Measurements from ENCODE around the gene DNAH3.
"Not testable (repeated sequence)": the region's sequence is repeated elsewhere in the genome, so short reads cannot be mapped to it uniquely, and the experiment has no call there.

DNAH3 gene

GRCh38 chr16:21021316-21021715 is 129.3 kb downstream of the DNAH3 start:
- DNase-seq, result no peak
- Mint-ChIP-seq H3K36me3 (no peaks in the 10 kb centered on the region), H3K27me3 (peaks cover under 1% of the 10 kb centered on the region), H3K4me1 (peaks cover 15% of the 10 kb centered on the region), H3K9me3 (no peaks in the 10 kb centered on the region), H3K4me3 (no peak overlapping the region), H3K27ac (no peak overlapping the region)
- CTCF ChIA-PET, result no interaction called here

GRCh38 chr16:21009815-21010214 is 140.8 kb downstream of the DNAH3 start:
- no peak for DNase-seq
- H3K9me3 Mint-ChIP-seq, result peaks cover 4% of the 10 kb centered on the region
- H3K27ac Mint-ChIP-seq, result no peak overlapping the region
- H3K4me1 Mint-ChIP-seq, result no peaks in the 10 kb centered on the region
- H3K4me3 Mint-ChIP-seq, result no peak overlapping the region
- H3K27me3 Mint-ChIP-seq, result peaks cover 16% of the 10 kb centered on the region
- H3K36me3 Mint-ChIP-seq, result no peaks in the 10 kb centered on the region
- CTCF ChIA-PET, result no interaction called here

GRCh38 chr16:21005008-21005407 is 145.6 kb downstream of the DNAH3 start:
- Mint-ChIP-seq H3K9me3 (no peaks in the 10 kb centered on the region), H3K4me3 (no peak overlapping the region), H3K4me1 (no peaks in the 10 kb centered on the region), H3K36me3 (no peaks in the 10 kb centered on the region), H3K27me3 (peaks cover 14% of the 10 kb centered on the region), H3K27ac (no peak overlapping the region)
- no peak for DNase-seq
- CTCF ChIA-PET, result no interaction called here

- no peaks in the 10 kb centered on the region for H3K36me3 Mint-ChIP-seq
- peaks cover 18% of the 10 kb centered on the region for H3K27me3 Mint-ChIP-seq
- no peaks in the 10 kb centered on the region for H3K4me1 Mint-ChIP-seq
- H3K9me3 Mint-ChIP-seq, result no peaks in the 10 kb centered on the region
- H3K4me3 Mint-ChIP-seq, result no peak overlapping the region
- CTCF ChIA-PET, result interaction anchor here (0.7 to 2.4 kb wide), 5 partner anchors 9 to 304 kb away, joined by 3 to 11 read pairs (median 3); partner anchors contain the start of gene ACSM1
- peak; percentile 49 for DNase-seq
- H3K27ac Mint-ChIP-seq, result no peak overlapping the region
Observed at GRCh38 chr16:21001262-21001661, 149.4 kb downstream of the DNAH3 start.

- no peak overlapping the region for H3K27ac Mint-ChIP-seq
- CTCF ChIA-PET, result no interaction called here
- no peak overlapping the region for H3K4me3 Mint-ChIP-seq
- peaks cover 10% of the 10 kb centered on the region for H3K27me3 Mint-ChIP-seq
- DNase-seq, result no peak
- no peaks in the 10 kb centered on the region for H3K9me3 Mint-ChIP-seq
- H3K36me3 Mint-ChIP-seq, result no peaks in the 10 kb centered on the region
- no peaks in the 10 kb centered on the region for H3K4me1 Mint-ChIP-seq
Observed at GRCh38 chr16:20997147-20997546, 153.5 kb downstream of the DNAH3 start.

- peaks cover 10% of the 10 kb centered on the region for H3K27me3 Mint-ChIP-seq
- CTCF ChIA-PET, result no interaction called here
- no peaks in the 10 kb centered on the region for H3K36me3 Mint-ChIP-seq
- no peak overlapping the region for H3K4me3 Mint-ChIP-seq
- DNase-seq, result no peak
- no peaks in the 10 kb centered on the region for H3K9me3 Mint-ChIP-seq
- H3K4me1 Mint-ChIP-seq, result no peaks in the 10 kb centered on the region
- H3K27ac Mint-ChIP-seq, result no peak overlapping the region
Observed at GRCh38 chr16:20995711-20996110, 154.9 kb downstream of the DNAH3 start.

GRCh38 chr16:20989496-20990070 is 161.1 kb downstream of the DNAH3 start:
- H3K36me3 Mint-ChIP-seq, H3K4me1 Mint-ChIP-seq, CTCF ChIA-PET: not testable (repeated sequence)

GRCh38 chr16:20987049-20987448 is 163.6 kb downstream of the DNAH3 start:
- no peak overlapping the region for H3K4me3 Mint-ChIP-seq
- peaks cover 8% of the 10 kb centered on the region for H3K27me3 Mint-ChIP-seq
- H3K4me1 Mint-ChIP-seq, result peaks cover 2% of the 10 kb centered on the region
- H3K36me3 Mint-ChIP-seq, result no peaks in the 10 kb centered on the region
- CTCF ChIA-PET, result no interaction called here
- no peaks in the 10 kb centered on the region for H3K9me3 Mint-ChIP-seq
- H3K27ac Mint-ChIP-seq, result no peak overlapping the region
- DNase-seq, result no peak

More at GRCh38 chr16:20989496-20990070, 161.1 kb downstream of the DNAH3 start:
- H3K9me3 Mint-ChIP-seq, H3K27ac Mint-ChIP-seq, H3K4me3 Mint-ChIP-seq, H3K27me3 Mint-ChIP-seq, DNase-seq: not testable (repeated sequence)

- no peaks in the 10 kb centered on the region for H3K9me3 Mint-ChIP-seq
- DNase-seq, result no peak
- H3K27me3 Mint-ChIP-seq, result peaks cover 8% of the 10 kb centered on the region
- H3K27ac Mint-ChIP-seq, result no peak overlapping the region
- CTCF ChIA-PET, result no interaction called here
- no peaks in the 10 kb centered on the region for H3K36me3 Mint-ChIP-seq
- H3K4me1 Mint-ChIP-seq, result peaks cover 2% of the 10 kb centered on the region
- H3K4me3 Mint-ChIP-seq, result no peak overlapping the region
Observed at GRCh38 chr16:20984019-20984418, 166.6 kb downstream of the DNAH3 start.

GRCh38 chr16:20976576-20976975 is 174.1 kb downstream of the DNAH3 start:
- Mint-ChIP-seq H3K9me3 (no peaks in the 10 kb centered on the region), H3K27me3 (peaks cover 19% of the 10 kb centered on the region), H3K4me1 (no peaks in the 10 kb centered on the region), H3K36me3 (no peaks in the 10 kb centered on the region), H3K4me3 (no peak overlapping the region), H3K27ac (no peak overlapping the region)
- DNase-seq, result no peak
- CTCF ChIA-PET, result no interaction called here

- H3K27ac Mint-ChIP-seq, H3K4me3 Mint-ChIP-seq, H3K9me3 Mint-ChIP-seq, DNase-seq, H3K36me3 Mint-ChIP-seq, H3K4me1 Mint-ChIP-seq, CTCF ChIA-PET: not testable (repeated sequence)
- peaks cover 31% of the 10 kb centered on the region for H3K27me3 Mint-ChIP-seq
Observed at GRCh38 chr16:20973201-20973600, 177.4 kb downstream of the DNAH3 start.

- H3K27me3 Mint-ChIP-seq, result peaks cover 35% of the 10 kb centered on the region
- H3K4me3 Mint-ChIP-seq, result no peak overlapping the region
- no peak for DNase-seq
- no peak overlapping the region for H3K27ac Mint-ChIP-seq
- no peaks in the 10 kb centered on the region for H3K4me1 Mint-ChIP-seq
- CTCF ChIA-PET, result no interaction called here
- H3K36me3 Mint-ChIP-seq, result no peaks in the 10 kb centered on the region
- no peaks in the 10 kb centered on the region for H3K9me3 Mint-ChIP-seq
Observed at GRCh38 chr16:20971401-20971800, 179.2 kb downstream of the DNAH3 start.

- Mint-ChIP-seq H3K36me3 (no peaks in the 10 kb centered on the region), H3K27me3 (peaks cover 27% of the 10 kb centered on the region), H3K27ac (no peak overlapping the region), H3K4me3 (no peak overlapping the region), H3K9me3 (no peaks in the 10 kb centered on the region), H3K4me1 (no peaks in the 10 kb centered on the region)
- no peak for DNase-seq
- CTCF ChIA-PET, result no interaction called here
Observed at GRCh38 chr16:20969386-20969785, 181.3 kb downstream of the DNAH3 start.

- Mint-ChIP-seq H3K9me3 (no peaks in the 10 kb centered on the region), H3K27ac (no peak overlapping the region), H3K36me3 (no peaks in the 10 kb centered on the region), H3K4me1 (no peaks in the 10 kb centered on the region), H3K4me3 (no peak overlapping the region), H3K27me3 (peaks cover 27% of the 10 kb centered on the region)
- no peak for DNase-seq
- CTCF ChIA-PET, result no interaction called here
Observed at GRCh38 chr16:20968765-20969164, 181.9 kb downstream of the DNAH3 start.

- H3K27me3 Mint-ChIP-seq, result peaks cover 4% of the 10 kb centered on the region
- H3K9me3 Mint-ChIP-seq, result no peaks in the 10 kb centered on the region
- H3K4me3 Mint-ChIP-seq, result no peak overlapping the region
- H3K27ac Mint-ChIP-seq, result no peak overlapping the region
- DNase-seq, result no peak
- CTCF ChIA-PET, result no interaction called here
- H3K36me3 Mint-ChIP-seq, result no peaks in the 10 kb centered on the region
- no peaks in the 10 kb centered on the region for H3K4me1 Mint-ChIP-seq
Observed at GRCh38 chr16:20960899-20961298, 189.7 kb downstream of the DNAH3 start.

GRCh38 chr16:20957153-20957552 is 193.5 kb downstream of the DNAH3 start:
- Mint-ChIP-seq H3K4me3 (no peak overlapping the region), H3K4me1 (no peaks in the 10 kb centered on the region), H3K9me3 (no peaks in the 10 kb centered on the region), H3K27ac (no peak overlapping the region), H3K27me3 (peaks cover 4% of the 10 kb centered on the region), H3K36me3 (no peaks in the 10 kb centered on the region)
- DNase-seq, result no peak
- CTCF ChIA-PET, result no interaction called here
